HG02981 (cell line): ENCODE data around the gene ANGPT4.

Source experiments
- ATAC-seq: cut with Tn5 transposase; IDR thresholded peaks from one replicate; pipeline ENCODE4 v1.9.1; 2021; ENCODE audit warnings: mild to moderate bottlenecking, moderate library complexity; ENCODE audit not compliant: unreplicated experiment

Gene ANGPT4, protein sequence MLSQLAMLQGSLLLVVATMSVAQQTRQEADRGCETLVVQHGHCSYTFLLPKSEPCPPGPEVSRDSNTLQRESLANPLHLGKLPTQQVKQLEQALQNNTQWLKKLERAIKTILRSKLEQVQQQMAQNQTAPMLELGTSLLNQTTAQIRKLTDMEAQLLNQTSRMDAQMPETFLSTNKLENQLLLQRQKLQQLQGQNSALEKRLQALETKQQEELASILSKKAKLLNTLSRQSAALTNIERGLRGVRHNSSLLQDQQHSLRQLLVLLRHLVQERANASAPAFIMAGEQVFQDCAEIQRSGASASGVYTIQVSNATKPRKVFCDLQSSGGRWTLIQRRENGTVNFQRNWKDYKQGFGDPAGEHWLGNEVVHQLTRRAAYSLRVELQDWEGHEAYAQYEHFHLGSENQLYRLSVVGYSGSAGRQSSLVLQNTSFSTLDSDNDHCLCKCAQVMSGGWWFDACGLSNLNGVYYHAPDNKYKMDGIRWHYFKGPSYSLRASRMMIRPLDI

DNA sequence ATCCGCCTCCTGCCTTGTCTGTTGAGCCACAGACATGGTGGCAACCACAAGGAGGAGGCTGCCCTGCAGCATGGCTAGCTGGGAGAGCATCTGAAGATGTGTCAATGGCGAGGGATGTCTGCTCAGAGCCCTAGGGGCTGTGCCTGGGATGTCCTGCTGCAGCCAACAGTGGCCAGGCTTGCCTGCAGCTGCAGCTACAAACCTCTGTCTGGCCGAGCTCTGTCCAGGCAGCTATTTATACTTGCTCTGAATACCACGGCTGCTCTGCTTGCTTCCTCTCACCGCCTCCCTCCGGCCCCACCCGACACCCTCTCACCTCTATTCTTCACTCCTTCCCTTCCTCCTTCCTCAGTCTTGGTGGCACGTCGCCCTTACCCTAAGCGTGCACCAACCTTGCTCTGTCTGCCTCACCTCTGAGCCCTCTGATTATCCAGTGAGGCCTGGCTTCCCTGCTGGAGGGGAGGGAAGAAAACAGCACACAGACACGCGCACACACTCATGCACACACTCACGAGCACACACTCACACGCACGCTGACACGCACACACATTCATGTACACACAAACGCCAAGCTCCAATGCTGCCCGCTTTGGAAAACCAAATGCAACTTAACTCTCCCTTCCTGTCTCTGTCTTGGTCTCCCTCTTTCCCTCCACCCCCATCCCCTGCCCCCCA is at the start of gene ANGPT4:
TSS of gene ANGPT4 (minus strand) at position 210 of the 675 bp plus-strand sequence. CDS start at position 90, 120 bp downstream.
- no peak for ATAC-seq

DNA sequence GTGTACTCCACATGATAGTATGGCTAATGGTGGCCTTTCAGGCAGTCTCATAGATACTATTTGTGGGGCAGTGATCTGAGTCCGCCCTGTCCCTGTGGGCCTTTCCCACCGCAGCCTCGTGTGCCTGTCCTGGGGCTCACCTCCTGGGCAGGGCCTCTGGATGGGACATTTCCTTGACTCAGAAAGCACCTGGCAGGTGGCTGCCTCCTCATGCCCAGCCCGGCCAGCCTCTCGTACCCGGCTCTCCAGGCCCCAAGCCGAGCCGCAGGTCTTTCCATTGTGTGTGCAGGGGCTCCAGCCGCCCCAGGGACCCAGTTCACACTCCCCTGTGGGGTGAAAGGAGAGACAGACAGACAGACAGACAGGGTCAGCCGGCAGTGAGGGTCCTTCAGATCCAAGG is 47.7 kb upstream of the ANGPT4 start:
- ATAC-seq: no peak

DNA sequence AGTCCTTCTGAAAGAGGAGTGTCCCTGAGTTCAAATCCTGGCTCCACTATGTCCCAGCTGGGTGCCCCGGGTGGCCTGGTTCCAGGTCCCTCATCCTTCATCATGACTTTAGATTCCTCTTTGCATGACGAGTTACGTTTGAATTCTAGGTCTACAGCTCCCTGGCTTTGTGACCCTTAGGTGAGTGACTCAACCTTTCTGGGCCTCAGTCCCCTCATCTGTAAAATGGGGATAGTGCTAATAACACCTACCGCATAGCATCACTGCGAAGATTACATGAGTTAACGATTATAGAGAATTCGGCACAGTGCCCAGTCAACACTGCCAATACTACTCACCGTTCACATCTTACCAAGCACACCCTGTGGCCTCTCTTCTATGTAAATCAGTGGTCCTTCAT is 46.5 kb upstream of the ANGPT4 start:
- ATAC-seq: no peak

DNA sequence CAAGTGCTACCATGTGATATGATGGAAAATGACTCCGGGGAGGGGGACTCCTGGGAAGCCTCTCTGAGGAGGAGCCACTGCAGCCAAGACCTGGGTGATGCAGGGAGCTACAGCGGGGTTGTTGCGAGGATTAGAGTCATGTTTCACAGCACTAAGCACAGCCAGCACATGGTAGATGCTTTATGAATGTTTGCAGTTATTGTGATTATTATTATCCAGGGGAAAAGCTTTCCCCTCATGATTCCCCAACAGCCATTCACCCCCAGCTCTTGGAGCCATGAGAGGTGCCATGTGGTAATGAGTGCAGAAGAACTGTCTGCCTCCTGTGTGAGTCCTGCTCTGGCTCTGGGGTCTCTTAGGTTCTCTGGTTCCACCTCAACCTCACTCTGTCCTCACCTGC is 46.1 kb upstream of the ANGPT4 start:
- no peak for ATAC-seq

DNA sequence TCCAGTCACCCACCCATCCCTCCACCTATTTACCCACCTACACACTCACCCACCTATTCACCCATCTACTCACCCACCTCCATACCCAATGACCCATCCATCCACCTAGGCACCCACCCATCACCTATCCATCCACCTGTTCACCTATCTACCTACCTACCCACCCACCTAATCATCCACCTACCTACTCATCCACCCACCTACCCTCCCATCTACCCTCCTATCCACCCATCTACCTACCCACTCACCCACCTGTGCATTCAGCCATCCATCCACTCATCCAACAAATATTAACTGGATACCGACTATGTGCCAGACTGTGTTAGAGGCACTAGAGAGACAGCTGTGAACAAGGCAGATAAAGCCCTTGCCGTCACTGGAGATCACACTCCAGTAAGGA is 45.6 kb upstream of the ANGPT4 start:
- ATAC-seq: no peak

DNA sequence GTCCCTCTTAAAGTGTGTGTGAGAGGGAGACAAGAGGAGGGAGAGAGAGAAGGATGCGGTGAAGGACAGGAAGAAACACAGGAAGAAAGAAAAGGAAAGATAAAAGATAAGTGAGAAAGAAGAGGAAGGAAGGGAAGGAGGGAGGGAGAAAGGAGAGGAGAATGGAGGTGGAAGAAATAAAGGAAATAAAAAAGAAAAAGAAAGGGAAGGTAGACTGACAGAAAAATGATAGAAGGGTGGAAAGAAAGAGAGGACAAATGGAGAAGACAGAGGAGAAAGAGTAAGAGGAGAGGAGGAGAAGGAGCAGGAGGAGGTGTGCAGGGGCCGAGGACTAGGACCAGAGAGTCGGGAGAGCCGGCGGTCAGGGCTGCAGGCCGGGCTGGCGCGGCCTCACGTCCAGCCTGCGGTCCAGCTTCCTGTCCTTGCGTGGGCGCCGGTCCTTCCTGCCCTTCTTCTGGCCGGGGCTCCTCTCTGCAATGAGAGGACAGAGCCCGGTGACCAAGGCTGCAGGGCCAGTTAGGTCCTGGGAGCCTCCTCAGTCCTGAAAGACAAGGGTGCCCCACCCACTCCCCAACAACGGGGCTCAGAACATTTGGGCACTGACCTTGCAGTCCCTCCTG is 44.0 kb upstream of the ANGPT4 start:
- ATAC-seq: no peak

DNA sequence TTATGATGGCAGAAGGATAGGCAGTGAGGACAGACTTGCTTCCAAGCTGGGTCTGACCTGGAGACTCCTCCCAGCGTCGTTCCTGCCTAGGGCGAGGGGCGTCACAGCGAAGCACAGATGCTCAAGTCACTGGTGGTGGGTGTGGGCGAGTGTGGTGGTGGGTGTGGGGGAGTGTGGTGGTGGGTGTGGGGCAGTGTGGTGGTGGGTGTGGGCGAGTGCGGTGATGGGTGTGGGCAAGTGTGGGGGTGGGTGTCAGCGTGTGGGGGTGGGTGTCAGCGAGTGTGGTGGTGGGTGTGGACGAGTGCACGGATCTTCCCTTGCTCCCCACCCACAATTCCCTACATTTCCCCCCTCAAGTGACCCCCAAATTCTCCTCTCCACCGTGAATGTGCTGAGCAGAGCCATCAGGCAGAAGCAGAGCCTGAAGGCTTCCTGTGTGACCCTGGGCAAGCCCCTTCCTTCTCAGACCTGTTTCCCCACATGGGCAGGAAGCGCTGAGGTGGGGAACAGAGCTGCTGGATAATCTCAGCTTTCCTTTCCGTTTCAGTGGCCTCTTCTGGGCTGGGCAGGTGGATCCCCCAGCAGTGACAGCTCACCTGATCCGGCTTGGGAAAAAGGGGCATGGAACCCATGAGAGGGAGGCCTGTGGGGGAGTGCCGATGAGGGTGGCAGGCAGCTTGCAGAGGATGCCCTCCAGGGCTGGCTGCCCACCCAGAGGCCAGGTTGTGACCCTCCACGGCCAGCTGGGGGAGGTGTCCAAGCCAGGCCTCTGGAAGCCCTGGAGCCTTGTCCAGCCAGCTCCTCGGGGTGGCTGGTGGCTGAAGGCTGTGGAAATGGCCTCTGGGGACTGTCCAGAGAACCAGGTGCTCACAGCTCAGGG is 43.0 kb upstream of the ANGPT4 start:
- ATAC-seq: no peak

DNA sequence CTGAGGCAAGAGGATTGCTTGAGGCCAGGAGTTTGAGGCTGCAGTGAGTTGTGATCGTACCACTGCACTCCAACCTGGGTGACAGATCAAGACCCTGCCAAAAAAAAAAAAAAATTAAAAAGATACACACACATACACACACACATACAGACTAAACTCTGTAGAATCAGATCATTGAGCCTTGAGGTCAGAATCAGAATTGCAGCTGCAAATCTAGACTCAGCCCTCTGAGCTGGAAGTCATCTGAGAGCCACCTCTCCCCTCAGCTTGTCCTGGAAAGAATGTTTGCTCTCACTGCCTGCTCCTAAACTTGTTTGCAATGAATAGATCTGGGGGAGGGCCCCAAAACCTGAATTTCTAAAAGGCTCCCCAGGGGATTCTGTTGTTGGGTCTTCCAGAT is 41.4 kb upstream of the ANGPT4 start:
- ATAC-seq: no peak

DNA sequence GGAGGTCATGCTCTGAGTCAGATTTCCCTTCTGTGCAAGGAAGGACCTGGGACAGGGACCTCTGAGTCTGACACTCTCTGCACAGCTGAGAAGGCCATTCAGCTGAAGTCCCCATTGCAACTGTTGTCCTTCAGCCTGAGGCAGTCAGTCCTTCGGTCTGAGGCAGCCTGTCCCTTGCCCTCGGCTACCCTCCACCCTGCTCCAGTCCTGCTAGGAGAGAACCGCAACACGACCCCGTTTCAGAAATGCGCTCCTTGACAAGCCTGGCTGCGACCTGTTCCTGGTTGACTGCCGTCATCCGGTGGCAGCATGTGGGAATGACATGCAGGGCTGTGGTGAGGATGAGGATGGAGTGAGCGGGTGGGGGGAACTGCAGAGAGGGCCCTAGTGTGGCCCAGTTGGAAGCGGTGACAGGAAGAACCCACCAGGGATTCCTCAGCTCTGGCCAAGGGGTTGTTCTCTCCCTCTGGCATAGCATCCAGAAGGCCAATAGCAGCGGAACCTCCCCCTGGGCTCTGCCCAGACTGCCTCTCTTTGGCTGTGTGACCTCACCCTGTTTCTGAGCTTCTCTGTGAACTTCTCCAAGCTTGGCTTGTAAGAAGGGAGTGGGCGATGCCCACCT is 40.3 kb upstream of the ANGPT4 start:
- ATAC-seq: peak; percentile 64

DNA sequence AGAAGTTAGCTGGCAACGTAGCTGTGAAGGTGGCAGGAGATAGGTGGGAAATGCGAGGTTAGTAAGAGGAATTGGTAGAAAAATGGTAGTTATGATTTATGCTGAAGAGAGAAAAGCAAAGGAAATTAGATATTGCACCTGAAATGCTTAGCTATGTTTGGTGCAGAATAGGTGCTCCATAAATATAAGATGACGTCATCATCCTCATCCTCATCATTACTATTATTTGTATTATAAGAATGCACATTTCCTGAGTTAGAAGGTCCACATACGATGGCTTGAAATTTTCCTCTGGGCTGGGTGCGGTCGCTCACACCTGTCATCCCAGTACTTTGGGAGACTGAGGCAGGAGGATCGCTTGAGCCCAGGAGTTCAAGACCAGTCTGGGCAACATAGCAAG is 39.5 kb upstream of the ANGPT4 start:
- no peak for ATAC-seq

DNA sequence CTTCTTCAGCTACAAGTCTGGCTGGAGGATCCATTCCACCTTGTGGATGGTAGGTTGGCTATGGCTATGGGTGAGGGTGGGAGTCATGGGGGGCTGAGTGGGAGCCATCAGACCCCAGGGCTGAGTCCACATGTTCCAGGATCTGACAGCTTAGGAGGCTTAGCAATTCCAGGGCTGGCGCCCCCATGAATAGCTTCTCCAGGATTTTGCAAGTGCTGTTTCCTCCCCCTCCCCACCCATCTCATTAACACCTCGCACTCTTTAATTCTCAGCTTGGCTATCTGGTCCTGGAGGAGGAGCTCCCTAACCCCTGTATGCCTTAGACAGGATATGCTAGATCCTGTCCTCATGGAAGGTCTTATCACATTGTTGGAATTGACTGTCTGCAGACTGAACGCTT is 39.0 kb upstream of the ANGPT4 start:
- ATAC-seq: no peak

DNA sequence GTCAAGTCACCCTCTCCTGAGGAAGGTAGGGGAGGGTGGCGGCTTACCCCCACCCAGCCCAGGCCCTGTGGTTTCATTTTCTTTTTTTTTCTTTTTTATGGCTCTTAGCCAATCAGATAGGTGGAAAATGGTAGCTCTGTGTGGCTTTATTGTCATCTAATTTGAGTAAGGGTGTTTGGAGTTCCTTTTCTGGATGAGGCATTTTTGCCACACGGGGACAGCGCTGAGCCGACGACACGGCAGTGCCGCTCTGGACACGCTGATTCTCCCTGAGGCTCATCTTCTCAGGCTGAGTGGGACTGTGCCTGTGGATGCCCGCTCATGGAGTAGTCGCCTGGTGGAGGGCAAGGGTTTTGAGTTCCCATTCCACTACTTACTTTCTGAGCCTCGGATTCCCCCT is 37.6 kb upstream of the ANGPT4 start:
- ATAC-seq: no peak

DNA sequence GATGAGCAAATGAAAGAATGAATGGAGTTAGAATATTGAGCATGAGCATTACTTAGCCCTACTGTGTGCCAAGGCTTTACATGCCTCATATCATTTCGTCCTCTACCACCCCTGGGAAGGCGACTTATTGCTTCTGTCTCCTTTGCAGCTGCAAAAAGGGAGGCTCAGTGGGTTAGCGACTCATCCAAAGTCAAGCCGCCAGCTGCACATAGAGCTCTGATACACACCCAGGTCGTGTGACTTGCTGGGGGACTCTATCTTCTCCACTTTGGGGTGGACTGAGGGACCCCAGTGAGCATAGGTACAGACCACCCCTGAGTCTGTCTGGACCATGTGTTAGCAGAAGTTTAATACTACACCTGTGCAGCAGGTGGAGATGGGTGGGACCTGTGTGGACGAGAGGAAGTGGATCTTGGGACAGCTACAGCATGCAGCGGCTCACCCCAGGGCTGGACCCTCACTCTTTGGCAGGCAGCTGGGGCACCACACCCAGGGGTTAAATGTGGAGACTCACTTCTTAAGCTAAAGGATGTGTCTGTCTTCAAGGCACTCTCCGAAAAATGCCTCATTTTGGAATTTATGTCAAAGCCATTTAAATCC is 36.2 kb upstream of the ANGPT4 start:
- no peak for ATAC-seq

DNA sequence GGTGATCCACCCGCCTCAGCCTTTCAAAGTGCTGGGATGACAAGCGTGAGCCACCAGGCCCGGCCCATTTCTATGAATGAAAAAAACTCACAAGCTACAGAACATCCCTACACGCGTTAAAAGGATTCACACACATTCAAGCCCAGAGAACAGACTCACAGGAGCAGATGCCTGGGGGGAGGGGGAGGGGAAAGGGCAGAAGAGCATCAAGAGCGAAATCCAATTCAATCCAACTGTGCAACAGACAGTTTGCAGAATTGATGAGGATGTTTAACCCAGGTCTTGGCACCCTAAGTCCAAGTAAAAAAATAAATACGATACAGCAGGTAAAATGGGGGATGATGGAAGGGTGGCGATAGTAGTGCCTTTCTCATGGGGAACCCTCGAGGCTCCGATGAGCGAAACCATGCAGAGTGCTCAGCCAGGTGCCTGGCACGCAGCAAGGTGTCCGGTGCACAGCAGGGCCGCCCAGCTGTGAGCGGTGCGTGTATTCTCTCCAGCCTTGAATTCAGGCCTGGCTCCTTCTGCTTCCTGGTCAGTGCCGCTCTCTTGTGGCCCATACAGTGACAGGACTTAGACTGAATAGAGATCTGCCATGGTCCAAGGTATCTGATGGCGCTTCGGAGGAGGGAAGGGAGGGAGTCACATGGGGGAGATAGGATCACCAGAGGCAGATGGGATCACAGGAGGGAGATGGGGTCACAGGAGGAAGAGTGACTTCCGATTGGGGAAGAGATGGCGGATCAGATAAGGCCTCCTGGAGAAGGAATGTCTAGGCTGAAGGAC is 35.4 kb upstream of the ANGPT4 start:
- no peak for ATAC-seq

DNA sequence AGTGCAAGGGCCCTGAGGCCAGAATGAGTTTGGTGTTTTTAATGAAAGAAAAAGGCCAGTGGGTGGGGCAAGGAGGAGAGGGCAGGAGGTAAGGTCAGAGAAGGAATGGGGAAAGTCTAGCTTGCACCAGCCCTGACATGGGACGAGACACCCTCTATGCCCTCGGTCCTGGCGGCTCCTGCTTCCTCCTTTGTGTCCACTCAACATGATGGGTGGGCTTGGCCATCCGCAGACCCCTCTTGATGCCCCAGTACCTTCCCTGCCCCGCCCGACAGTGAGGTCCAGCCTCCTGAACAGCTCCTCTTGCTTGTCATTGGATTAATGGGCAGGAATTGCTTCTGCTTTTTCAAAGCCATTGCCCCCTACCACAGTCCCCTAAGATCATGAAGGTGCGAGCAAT is 33.6 kb upstream of the ANGPT4 start:
- no peak for ATAC-seq

DNA sequence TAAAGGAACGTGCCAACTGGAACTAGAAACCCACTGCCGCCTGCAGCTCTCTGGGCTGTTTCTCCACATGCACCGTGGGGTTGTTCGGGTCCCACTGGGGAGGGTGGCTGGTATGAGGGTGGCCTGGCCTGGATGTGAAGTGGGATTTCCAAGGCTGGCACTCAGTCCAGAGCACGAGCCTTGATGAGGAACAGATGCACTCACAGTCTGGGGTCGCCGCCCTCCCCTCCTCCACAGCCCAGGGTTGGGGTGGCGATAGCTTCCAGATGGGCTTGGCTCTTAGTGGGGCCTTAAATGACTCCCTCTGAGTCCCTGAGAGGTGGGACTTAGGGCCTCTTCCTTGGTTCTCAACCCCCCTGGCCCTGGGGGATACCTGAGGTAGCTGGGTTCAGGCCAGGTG is 30.7 kb upstream of the ANGPT4 start:
- no peak for ATAC-seq

DNA sequence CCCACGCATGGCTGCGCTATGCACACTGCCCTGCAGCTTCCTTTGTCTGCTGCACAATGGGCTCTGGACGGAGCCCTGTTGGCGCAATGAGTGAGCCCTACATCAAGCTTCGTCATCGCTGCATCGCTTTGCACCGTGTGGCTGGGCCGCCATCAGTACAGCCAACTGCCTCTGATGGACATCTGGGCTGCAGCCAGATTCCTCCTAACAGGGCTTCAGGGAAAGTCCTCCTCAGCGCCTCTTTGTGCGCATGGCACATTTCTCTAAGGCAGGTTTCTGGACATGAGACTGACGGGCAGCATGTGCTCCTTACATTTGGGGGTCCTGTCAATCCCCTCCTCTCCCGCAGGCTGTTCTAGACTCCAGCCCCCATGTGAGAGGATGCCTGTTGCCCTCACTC is 29.7 kb upstream of the ANGPT4 start:
- no peak for ATAC-seq

DNA sequence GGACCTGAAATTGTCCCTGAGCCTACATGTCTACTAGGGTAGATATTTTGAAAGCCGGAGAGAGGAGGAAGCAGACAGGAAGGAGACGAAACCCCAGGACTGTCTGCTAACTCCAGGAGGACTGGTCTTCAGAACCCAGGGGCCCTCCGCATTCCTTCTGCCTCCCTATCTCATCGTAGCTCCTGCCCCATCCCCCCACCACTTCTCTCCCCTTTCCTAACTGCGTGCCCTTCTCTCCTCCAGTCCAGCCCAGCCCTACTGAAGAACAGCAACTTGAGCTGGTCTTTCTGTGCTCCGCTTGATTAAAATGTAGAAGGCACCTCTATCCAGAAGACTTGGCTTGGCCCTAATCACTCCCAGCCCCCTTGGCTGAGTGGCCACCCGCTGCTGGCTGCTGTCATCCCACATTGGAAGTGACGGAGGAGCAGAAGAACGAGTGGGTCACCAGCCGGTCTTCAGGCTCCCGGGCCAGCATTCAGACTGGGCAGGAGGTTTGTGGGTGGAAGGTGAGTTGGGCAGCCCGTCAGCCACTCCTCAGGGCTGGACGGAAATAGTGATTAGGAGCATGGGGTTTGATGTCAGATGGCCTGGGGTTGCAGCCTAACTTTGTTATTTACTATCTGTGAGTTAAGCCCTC is 28.8 kb upstream of the ANGPT4 start:
- no peak for ATAC-seq

DNA sequence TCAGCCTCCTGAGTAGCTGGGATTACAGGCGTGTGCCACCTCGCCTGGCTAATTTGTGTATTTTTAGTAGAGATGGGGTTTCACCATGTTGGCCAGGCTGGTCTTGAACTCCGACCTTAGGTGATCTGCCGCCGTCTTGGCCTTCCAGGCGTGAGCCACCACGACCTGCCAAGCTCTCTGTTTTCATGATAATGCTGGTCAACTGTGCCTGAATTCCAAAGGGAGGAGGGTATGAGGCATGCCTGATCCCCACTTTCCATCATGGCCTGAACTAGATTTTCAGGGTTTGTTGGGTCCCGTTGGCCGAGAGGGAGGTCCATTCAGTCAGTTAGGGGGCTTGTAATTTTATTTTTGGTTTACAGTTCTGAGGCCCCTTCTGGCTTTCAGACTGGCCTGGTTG is 28.0 kb upstream of the ANGPT4 start:
- no peak for ATAC-seq
